ENCODE data around the gene PARD3.
"Not testable (repeated sequence)": the region's sequence is repeated elsewhere in the genome, so short reads cannot be mapped to it uniquely, and the experiment has no call there.

PARD3 gene

GRCh38 chr10:34397324-34397723 is 417.8 kb downstream of the PARD3 start:
- DNase-seq (ENCODE audit: low read depth): no peak
- no peak for TF ChIP-seq CTCF (IDR thresholded peaks at IDR 0.05; ENCODE audit: insufficient read depth, low read depth, low read length, missing control alignments)
- H3K4me3 ChIP-seq (ENCODE audit: low read depth, low read length): no peak overlapping the region

DNA sequence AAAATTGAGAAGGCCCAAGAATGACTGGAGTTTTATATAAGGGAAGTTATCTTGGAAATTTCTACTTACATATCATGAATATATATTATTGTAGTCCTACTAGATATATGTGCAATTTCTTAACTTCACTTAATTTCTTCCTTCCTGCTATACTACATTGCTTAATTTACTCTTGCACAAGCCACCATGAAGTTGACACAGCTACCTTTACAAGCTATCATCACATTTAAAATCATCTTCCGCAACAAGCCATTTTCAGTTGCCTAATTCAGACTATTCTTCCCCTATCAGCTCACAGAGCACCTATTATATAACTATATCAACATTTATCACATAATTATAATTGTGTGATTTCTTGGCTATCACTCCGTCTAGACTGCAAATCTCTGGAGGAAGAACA is 418.4 kb downstream of the PARD3 start:
- DNase-seq (ENCODE audit: low read depth): no peak
- no peak for TF ChIP-seq CTCF (IDR thresholded peaks at IDR 0.05; ENCODE audit: insufficient read depth, low read depth, low read length, missing control alignments)
- no peak overlapping the region for H3K4me3 ChIP-seq (ENCODE audit: low read depth, low read length)

DNA sequence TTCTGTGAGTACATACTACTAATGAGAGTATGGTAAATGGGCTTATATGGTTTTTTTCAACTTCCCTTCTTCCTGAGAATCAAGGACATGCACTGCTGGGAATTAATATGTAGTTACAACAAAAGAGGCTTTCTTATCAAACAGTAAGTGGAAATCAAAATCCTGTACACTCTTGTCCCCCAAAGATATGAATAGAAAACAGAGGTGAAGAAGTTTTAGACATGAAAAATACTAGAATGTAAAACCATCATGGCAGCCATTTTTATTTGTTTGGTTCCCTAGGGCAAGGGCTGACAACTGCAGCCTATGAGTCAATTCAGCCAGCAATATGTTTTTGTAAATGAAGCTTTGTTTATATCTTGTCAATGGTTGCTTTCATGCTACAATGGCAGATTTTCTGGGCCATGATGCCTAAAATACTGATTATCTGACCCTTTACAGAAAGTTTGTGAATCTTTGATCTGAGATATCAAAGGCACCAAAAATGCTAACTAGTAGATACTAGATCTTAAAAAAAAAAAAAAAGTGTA is 422.4 kb downstream of the PARD3 start:
- H3K4me3 ChIP-seq (ENCODE audit: low read depth, low read length): no peak overlapping the region
- DNase-seq (ENCODE audit: low read depth): no peak
- TF ChIP-seq CTCF (IDR thresholded peaks at IDR 0.05; ENCODE audit: insufficient read depth, low read depth, low read length, missing control alignments): no peak

DNA sequence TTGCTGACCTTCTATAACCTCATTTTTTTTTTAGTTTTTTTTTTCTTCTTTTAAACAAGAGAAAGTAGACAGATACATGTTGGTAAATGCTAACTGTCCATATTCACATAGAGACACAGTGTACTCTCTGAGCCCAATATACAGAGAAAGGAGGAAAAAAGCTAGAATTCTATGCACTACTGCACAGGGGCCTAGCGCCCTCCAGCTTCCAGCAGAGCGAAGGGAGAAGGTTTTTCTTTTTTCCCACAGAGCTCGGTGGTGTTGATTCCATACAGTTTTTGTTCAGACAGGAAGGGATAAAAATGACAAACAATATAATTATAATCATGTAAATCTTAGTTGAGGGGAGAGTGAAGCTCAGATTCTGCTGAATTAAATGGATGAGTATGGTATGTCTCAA is 423.9 kb downstream of the PARD3 start:
- H3K4me3 ChIP-seq (ENCODE audit: low read depth, low read length); DNase-seq (ENCODE audit: low read depth): not testable (repeated sequence)

DNA sequence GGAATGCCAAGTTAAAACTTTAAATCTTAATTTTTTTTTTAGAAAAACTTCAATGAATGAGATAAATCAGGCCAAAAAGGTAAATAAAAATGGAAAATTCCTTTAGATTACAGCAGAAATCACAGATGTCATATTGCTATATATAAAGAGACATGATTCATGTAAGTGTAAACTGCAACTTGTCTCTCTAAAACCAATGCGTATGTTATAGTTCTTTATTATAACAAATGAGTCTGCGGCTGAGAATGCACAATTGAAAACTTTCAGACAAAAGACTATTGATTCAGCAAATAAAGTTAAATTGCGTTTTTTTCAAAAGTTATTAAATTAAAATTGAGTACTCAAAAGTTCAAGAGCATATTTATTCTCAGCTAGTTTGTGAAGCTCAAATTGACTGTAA is 425.3 kb downstream of the PARD3 start:
- DNase-seq (ENCODE audit: low read depth): no peak
- H3K4me3 ChIP-seq (ENCODE audit: low read depth, low read length): no peak overlapping the region
- no peak for TF ChIP-seq CTCF (IDR thresholded peaks at IDR 0.05; ENCODE audit: insufficient read depth, low read depth, low read length, missing control alignments)

- no peak for TF ChIP-seq CTCF (IDR thresholded peaks at IDR 0.05; ENCODE audit: insufficient read depth, low read depth, low read length, missing control alignments)
- no peak overlapping the region for H3K4me3 ChIP-seq (ENCODE audit: low read depth, low read length)
- no peak for DNase-seq (ENCODE audit: low read depth)
These were observed 428.2 kb downstream of the PARD3 start for GRCh38 chr10:34386921-34387320.

GRCh38 chr10:34384372-34384771 is 430.7 kb downstream of the PARD3 start:
- DNase-seq (ENCODE audit: low read depth): no peak
- H3K4me3 ChIP-seq (ENCODE audit: low read depth, low read length): no peak overlapping the region
- TF ChIP-seq CTCF (IDR thresholded peaks at IDR 0.05; ENCODE audit: insufficient read depth, low read depth, low read length, missing control alignments): no peak
